ENCODE measurements around the gene KRT86. TPM values are rescaled to one million over a fixed set of nuclear protein-coding genes. Genes with fewer than 3 reads are reported as not detected.

Gene KRT86
- total and polyA plus RNA-seq, 2 donors (not counting 1 experiment from before 2014, with no cell fraction given): not detected

DNA sequence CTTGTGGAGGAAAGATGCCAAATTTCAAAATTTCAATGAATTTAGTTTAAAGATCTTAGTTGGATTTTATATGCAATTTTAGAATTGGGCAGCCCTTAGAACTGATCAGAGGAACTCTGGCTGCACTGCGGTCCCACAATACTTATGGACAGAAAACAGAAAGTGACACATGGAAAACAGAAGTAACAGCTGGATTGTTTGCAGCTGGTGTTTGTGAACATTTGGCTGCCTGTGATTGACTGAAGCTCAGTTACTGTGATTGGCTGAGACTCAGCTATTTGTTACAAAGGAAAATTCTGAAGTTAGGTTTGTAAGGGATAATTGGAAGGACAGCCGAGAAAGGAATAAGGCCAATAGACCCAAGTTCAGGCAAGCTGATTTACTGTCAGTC, 10.0 kb upstream of the KRT86 start:
- no peak overlapping the region for H2AFZ ChIP-seq (ENCODE audit: insufficient read depth, low read depth, low read length, poor library complexity, severe bottlenecking)
- H3K9ac ChIP-seq (ENCODE audit: low read length): no peak overlapping the region
- intact Hi-C loops (cut with micrococcal nuclease): no loop called here
- no peaks in the 10 kb centered on the region for H3K4me1 ChIP-seq (ENCODE audit: control insufficient read depth in 2 of 2, insufficient read depth in 2 of 2, low read length in 2 of 2)
- peaks cover 0 to 25% (median 3%) of the 10 kb centered on the region in 4 experiments for H3K27me3 ChIP-seq (replicated peaks in 1 of 4; ENCODE audit: control extremely low read depth in 1 of 4, control insufficient read depth in 3 of 4, insufficient read depth in 4 of 4, low read length in 3 of 4)
- no peak overlapping the region for H3K4me2 ChIP-seq (replicated peaks; ENCODE audit: low read depth, low read length, poor library complexity, severe bottlenecking)
- ATAC-seq (ENCODE audit: low read depth): no peak
- Mint-ChIP-seq H3K4me3 (no peak overlapping the region), H3K27me3 (peaks cover 32% of the 10 kb centered on the region), H3K27ac (no peak overlapping the region), H3K4me1 (no peaks in the 10 kb centered on the region), H3K9me3 (ENCODE audit: insufficient read depth) (no peaks in the 10 kb centered on the region)
- no peaks in the 10 kb centered on the region for H3K79me2 ChIP-seq (ENCODE audit: control insufficient read depth, insufficient read depth, low read length)
- H3K36me3 ChIP-seq (replicated peaks in 1 of 2; ENCODE audit: control extremely low read depth in 1 of 2, control insufficient read depth in 1 of 2, extremely low read depth in 1 of 2, insufficient read depth in 2 of 2, low read length in 1 of 2): no peaks in the 10 kb centered on the region
- POLR2A ChIA-PET: no interaction called here
- WGBS (ENCODE audit: insufficient coverage): 84% methylated on average over 2 of the region's 2 CpGs
- TF ChIP-seq, protein P1, sequence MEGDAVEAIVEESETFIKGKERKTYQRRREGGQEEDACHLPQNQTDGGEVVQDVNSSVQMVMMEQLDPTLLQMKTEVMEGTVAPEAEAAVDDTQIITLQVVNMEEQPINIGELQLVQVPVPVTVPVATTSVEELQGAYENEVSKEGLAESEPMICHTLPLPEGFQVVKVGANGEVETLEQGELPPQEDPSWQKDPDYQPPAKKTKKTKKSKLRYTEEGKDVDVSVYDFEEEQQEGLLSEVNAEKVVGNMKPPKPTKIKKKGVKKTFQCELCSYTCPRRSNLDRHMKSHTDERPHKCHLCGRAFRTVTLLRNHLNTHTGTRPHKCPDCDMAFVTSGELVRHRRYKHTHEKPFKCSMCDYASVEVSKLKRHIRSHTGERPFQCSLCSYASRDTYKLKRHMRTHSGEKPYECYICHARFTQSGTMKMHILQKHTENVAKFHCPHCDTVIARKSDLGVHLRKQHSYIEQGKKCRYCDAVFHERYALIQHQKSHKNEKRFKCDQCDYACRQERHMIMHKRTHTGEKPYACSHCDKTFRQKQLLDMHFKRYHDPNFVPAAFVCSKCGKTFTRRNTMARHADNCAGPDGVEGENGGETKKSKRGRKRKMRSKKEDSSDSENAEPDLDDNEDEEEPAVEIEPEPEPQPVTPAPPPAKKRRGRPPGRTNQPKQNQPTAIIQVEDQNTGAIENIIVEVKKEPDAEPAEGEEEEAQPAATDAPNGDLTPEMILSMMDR (IDR thresholded peaks at IDR 0.05): no peak
- no peak for TF ChIP-seq EZH2 (IDR thresholded peaks at IDR 0.05; ENCODE audit: borderline replicate concordance, insufficient read depth, low read depth, low read length, poor library complexity, severe bottlenecking)
- H3K27ac ChIP-seq (ENCODE audit: low read length in 2 of 2): no peak overlapping the region
- no peaks in the 10 kb centered on the region for H4K20me1 ChIP-seq (ENCODE audit: control insufficient read depth, insufficient read depth, low read length, poor library complexity, severe bottlenecking)
- DNase-seq: no peak
- peaks cover 0 to 15% (median 0%) of the 10 kb centered on the region in 3 donors for H3K9me3 ChIP-seq (ENCODE audit: control extremely low read depth in 1 of 3, control insufficient read depth in 2 of 3, insufficient read depth in 1 of 3, low read length in 2 of 3)
- no peak overlapping the region for H3K4me3 ChIP-seq (ENCODE audit: control extremely low read depth in 1 of 5, extremely low read depth in 1 of 5, insufficient read depth in 1 of 5, low read depth in 2 of 5, low read length in 4 of 5)
- CTCF ChIA-PET: no interaction called here

DNA sequence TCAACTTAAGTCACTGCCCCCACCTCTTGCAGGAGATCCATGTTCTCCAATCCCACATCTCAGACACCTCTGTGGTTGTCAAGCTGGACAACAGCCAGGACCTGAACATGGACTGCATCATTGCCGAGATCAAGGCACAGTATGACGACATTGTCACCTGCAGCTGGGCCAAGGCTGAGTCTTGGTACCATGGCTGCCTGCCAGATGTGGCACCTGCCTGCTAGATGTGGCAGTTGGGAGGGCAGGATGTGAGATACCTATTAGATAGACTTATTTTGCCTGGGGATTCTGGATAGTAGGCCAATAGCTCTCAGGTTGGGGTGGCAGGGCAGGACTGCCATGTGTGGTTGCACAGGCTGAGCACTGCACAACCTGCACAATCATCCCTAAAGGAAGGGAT, 7.9 kb upstream of the KRT86 start:
- Histone ChIP-seq H3K4me1 (ENCODE audit: control insufficient read depth in 2 of 2, insufficient read depth in 2 of 2, low read length in 2 of 2) (no peaks in the 10 kb centered on the region), H4K20me1 (ENCODE audit: control insufficient read depth, insufficient read depth, low read length, poor library complexity, severe bottlenecking) (no peaks in the 10 kb centered on the region), H3K4me3 (ENCODE audit: control extremely low read depth in 1 of 5, extremely low read depth in 1 of 5, insufficient read depth in 1 of 5, low read depth in 2 of 5, low read length in 4 of 5) (no peak overlapping the region), H3K27me3 (replicated peaks in 1 of 4; ENCODE audit: control extremely low read depth in 1 of 4, control insufficient read depth in 3 of 4, insufficient read depth in 4 of 4, low read length in 3 of 4) (peaks cover 0 to 15% (median 3%) of the 10 kb centered on the region in 4 experiments), H3K27ac (ENCODE audit: low read length in 2 of 2) (no peak overlapping the region), H3K4me2 (replicated peaks; ENCODE audit: low read depth, low read length, poor library complexity, severe bottlenecking) (no peak overlapping the region), H3K9me3 (ENCODE audit: control extremely low read depth in 1 of 3, control insufficient read depth in 2 of 3, insufficient read depth in 1 of 3, low read length in 2 of 3) (peaks cover 0 to 15% (median 0%) of the 10 kb centered on the region in 3 donors), H3K36me3 (replicated peaks in 1 of 2; ENCODE audit: control extremely low read depth in 1 of 2, control insufficient read depth in 1 of 2, extremely low read depth in 1 of 2, insufficient read depth in 2 of 2, low read length in 1 of 2) (no peaks in the 10 kb centered on the region), H3K9ac (ENCODE audit: low read length) (no peak overlapping the region), H2AFZ (ENCODE audit: insufficient read depth, low read depth, low read length, poor library complexity, severe bottlenecking) (no peak overlapping the region), H3K79me2 (ENCODE audit: control insufficient read depth, insufficient read depth, low read length) (no peaks in the 10 kb centered on the region)
- no peak for DNase-seq
- Mint-ChIP-seq H3K27ac (no peak overlapping the region), H3K4me3 (no peak overlapping the region), H3K27me3 (peaks cover 22% of the 10 kb centered on the region), H3K4me1 (no peaks in the 10 kb centered on the region), H3K9me3 (ENCODE audit: insufficient read depth) (no peaks in the 10 kb centered on the region)
- TF ChIP-seq, protein P1 (IDR thresholded peaks at IDR 0.05): no peak
- intact Hi-C loops (cut with micrococcal nuclease): no loop called here
- WGBS (ENCODE audit: insufficient coverage): 87% methylated on average over 2 of the region's 2 CpGs
- POLR2A ChIA-PET: no interaction called here
- CTCF ChIA-PET: interaction anchor here (0.7 kb wide), 1 partner anchor 12 kb away, joined by 3 read pairs; no protein-coding TSS in a partner anchor
- ATAC-seq (ENCODE audit: low read depth): no peak
